LNCaP clone FGC (cell line): ENCODE data around the gene RBM6.
A peak's percentile ranks its signal among the peaks of the same experiment; 100 is the strongest.

ENCODE experiments used
- DNase-seq: peaks from one replicate; pipeline ENCODE4 v3.0.0-alpha.2; 2011; ENCODE audit warnings: low read depth
- H3K4me3 ChIP-seq: 2 replicates; pipeline ENCODE4 v1.5.1; 2011; ENCODE audit warnings: mild to moderate bottlenecking, low read depth, low read length, control low read depth
- TF ChIP-seq, protein P1 (sequence below): IDR thresholded peaks from 2 replicates; pipeline ENCODE4 v1.5.1; 2012; ENCODE audit warnings: mild to moderate bottlenecking; ENCODE audit not compliant: control insufficient read depth, insufficient read depth; ENCODE audit errors: extremely low read depth

The RBM6 gene

GRCh38 chr3:49939858-49940666 lies at the start of gene RBM6:
TSS of gene RBM6 (plus strand) at chr3:49940150. CDS start at chr3:49962642, 22,492 bp downstream.
- TF ChIP-seq, protein P1, sequence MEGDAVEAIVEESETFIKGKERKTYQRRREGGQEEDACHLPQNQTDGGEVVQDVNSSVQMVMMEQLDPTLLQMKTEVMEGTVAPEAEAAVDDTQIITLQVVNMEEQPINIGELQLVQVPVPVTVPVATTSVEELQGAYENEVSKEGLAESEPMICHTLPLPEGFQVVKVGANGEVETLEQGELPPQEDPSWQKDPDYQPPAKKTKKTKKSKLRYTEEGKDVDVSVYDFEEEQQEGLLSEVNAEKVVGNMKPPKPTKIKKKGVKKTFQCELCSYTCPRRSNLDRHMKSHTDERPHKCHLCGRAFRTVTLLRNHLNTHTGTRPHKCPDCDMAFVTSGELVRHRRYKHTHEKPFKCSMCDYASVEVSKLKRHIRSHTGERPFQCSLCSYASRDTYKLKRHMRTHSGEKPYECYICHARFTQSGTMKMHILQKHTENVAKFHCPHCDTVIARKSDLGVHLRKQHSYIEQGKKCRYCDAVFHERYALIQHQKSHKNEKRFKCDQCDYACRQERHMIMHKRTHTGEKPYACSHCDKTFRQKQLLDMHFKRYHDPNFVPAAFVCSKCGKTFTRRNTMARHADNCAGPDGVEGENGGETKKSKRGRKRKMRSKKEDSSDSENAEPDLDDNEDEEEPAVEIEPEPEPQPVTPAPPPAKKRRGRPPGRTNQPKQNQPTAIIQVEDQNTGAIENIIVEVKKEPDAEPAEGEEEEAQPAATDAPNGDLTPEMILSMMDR, result no peak
- DNase-seq, result peak; percentile 96
- H3K4me3 ChIP-seq, result peak within 1 kb of the TSS; percentile 99

DNA sequence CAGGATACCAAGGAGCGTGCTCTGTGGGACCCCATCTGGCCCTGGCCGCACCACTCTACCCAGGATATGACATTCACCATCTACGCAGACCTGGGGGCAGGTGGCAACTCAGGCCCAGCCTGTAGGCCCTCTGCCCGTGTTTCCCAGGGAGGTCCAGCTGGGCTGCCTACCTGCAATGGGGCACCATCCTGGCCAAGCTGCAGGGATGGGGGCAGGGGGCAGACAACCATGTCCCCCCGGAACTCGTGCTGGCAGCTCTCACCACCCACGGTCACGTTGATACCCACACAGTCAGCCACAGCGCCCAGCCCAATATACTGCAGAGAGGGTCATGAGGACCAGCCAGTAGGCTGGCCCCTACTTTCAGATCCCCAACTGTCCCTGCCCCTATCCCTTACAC lies 44.2 kb upstream of the RBM6 start:
- TF ChIP-seq, protein P1, result no peak
- DNase-seq, result no peak
- no peak overlapping the region for H3K4me3 ChIP-seq

DNA sequence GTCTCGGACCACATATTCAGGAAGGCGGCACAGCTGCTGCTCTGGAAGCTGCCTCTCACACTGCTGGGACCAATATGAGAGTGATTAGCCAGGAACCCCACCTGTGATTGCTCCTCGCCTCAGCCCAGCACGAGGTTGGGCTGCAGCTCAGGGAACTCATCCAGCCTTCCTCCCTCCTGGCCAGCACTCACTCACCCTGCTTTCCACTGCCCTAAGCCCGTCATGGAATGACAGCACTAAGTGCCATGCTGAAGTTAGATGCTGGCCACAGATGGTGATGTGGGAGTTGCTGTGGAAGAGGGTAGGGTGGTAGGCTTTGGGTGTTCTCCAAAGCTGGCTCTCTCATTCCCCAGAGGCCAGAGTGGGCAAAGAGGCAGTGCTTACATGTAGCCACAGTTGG lies 43.6 kb upstream of the RBM6 start:
- no peak for DNase-seq
- H3K4me3 ChIP-seq, result no peak overlapping the region
- TF ChIP-seq, protein P1, result no peak

GRCh38 chr3:49898991-49899390 lies 41.0 kb upstream of the RBM6 start:
- DNase-seq, result no peak
- H3K4me3 ChIP-seq, result no peak overlapping the region
- TF ChIP-seq, protein P1, result no peak

DNA sequence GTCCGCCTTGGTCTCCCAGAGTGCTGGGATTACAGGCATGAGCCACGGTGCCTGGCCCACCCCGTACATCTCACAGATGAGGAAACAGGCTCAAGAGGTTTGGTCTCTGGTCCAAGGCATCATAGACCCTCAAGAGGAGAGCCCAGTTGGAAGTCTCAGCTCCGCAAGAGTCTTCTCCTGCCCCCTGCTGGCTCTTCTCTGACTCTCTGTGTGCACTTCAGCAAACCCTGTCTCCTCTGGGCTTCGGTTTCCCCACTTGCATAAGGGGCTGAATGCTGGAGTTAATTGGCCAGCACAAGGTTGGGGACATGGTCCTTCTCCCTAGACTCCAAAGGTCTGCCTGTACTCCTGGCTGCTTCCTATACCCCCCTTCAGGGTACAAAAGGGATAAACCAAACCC lies 40.1 kb upstream of the RBM6 start:
- TF ChIP-seq, protein P1, result no peak
- no peak overlapping the region for H3K4me3 ChIP-seq
- no peak for DNase-seq

- DNase-seq, result peak; percentile 14
- TF ChIP-seq, protein P1, result no peak
- H3K4me3 ChIP-seq, result no peak overlapping the region
Measured at GRCh38 chr3:49900491-49901153, 39.3 kb upstream of the RBM6 start.
